CD4-positive, alpha-beta T cell treated with Interleukin-2 at 100 ng/mL for 4 hours (primary cell): Measurements from ENCODE around the gene CASS4.
"Not testable (repeated sequence)": the region's sequence is repeated elsewhere in the genome, so short reads cannot be mapped to it uniquely, and the experiment has no call there.

Source experiments
- DNase-seq: peaks from one replicate; pipeline ENCODE4 v3.0.0-alpha.2; 2020; ENCODE audit warnings: low spot score

Gene CASS4

GRCh38 chr20:56392881-56393482 lies 19.1 kb upstream of the CASS4 start:
- peak; percentile 37 for DNase-seq

GRCh38 chr20:56393653-56394052 lies 18.4 kb upstream of the CASS4 start:
- DNase-seq: no peak

DNA sequence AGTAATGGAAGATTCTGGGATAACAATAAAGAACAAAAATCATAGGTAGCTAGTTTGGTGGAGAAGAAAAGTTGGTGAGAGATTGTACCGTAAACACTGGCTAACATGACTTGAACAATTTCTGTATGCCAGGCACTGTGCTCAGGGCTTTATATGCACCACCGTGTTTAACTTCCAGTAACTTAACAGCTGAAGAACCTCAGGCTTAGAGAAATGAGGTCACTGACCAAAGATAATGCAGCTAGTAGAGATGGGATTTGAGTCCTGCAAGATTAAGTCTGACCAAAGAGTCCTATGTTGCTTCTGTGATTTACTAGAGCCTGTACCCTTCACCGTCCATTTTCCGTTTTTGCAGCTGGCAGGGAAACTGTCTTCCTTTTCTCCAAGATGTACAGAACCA lies 16.9 kb upstream of the CASS4 start:
- DNase-seq: no peak

DNA sequence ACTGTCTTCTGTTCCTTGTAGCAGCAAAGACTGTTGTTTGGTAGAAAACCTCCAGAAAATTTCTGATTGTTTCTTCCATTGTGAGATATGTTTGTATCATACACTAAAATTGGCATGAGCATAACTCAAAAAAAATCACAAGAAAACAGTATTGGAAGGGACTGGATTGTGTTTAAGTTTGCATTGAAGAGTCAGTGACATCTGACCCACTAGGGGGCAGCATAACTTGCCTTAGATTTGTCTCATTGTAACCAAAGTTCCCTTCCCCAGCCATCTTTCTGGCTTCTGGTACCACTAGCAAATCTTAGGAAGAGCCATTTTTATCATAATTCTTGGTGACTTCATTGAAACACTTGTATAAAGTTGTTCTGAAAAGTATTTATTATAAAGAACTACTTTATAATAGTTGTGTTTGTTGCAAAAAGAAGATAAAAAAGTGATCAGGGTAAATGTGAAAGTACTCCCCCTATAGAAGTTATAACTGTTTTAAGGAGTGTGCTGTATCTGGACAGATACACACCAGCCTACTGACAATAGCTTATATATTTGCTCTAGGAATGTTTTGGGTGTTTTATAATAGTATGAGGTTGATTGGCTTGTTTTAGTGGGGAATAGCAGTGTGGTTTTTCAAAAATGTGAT lies 11.9 kb upstream of the CASS4 start:
- peak; percentile 82 for DNase-seq

GRCh38 chr20:56403465-56403864 lies 8.6 kb upstream of the CASS4 start:
- DNase-seq: no peak

- not testable (repeated sequence) for DNase-seq
These were observed 6.7 kb upstream of the CASS4 start for GRCh38 chr20:56405356-56405755.

GRCh38 chr20:56406910-56407309 lies 5.2 kb upstream of the CASS4 start:
- no peak for DNase-seq

- DNase-seq: no peak
These were observed 2.5 kb upstream of the CASS4 start for GRCh38 chr20:56409521-56409920.

- DNase-seq: no peak
These were observed 2.1 kb upstream of the CASS4 start for GRCh38 chr20:56409956-56410355.

- not testable (repeated sequence) for DNase-seq
These were observed 773 bp upstream of the CASS4 start for GRCh38 chr20:56411287-56411686.

DNA sequence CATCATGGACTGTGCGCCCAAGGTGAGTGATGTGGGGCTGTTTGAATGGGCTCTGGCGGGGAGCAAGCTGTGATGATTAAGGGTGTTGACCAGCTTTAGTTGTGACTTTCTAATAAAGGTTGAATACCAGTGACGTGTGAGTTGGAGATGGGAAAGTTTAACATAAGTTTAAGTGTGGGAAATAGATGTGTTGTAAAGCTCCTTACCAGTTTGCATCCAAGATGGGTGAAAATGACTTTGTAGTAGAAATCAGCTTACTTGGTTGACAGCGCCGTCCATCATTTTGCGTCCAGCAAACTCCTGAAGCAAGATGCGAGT lies 372 bp downstream of the CASS4 start:
- DNase-seq: no peak

- DNase-seq: no peak
These were observed 889 bp downstream of the CASS4 start for GRCh38 chr20:56412949-56413348.

GRCh38 chr20:56414842-56415765 lies 3.0 kb downstream of the CASS4 start:
- peak; percentile 65 for DNase-seq

GRCh38 chr20:56417402-56417801 lies 5.3 kb downstream of the CASS4 start:
- no peak for DNase-seq

GRCh38 chr20:56417911-56418310 lies 5.9 kb downstream of the CASS4 start:
- DNase-seq: no peak

- peak; percentile 33 for DNase-seq
These were observed 6.4 kb downstream of the CASS4 start for GRCh38 chr20:56418385-56418861.

DNA sequence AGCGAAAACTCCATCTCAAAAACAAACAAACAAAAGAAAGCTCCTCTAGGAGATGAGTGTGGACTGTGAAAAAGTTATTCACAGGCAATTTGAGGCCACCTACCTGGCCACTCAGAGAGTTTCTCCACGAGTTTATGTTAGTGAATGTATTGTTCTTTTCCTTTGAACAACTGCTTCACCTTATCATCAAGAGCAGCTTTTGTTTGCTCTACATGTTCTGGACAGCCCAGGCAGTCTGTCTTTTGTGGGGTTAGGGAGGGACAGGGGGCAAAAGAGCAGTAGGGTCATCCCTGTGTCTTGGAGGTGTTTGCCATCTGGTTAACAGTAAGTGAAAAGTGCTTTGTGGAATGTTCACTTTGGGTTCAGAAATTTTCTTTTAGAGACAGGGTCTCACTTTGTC lies 8.0 kb downstream of the CASS4 start:
- DNase-seq: no peak

GRCh38 chr20:56420940-56421688 lies 9.1 kb downstream of the CASS4 start:
- DNase-seq: no peak

GRCh38 chr20:56422076-56422823 lies 10.2 kb downstream of the CASS4 start:
- DNase-seq: peak; percentile 32

DNA sequence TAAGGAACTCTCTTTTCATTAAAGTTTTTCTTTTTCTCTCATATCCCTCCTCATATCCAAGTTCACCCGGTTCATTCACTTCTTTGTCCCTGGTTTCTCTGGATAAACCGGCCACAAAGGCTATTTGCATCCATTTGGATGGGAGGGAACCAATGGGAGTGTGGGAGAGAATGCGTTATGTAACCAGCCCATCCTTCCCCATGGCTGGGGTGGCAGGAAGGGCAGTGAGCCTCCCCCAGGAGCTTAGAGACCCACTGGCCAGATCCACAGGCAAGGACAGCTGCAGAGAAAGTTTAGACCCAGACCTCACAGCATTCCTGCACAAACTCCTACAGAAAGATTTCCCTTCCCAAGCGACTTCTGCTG lies 10.7 kb downstream of the CASS4 start:
- DNase-seq: no peak

DNA sequence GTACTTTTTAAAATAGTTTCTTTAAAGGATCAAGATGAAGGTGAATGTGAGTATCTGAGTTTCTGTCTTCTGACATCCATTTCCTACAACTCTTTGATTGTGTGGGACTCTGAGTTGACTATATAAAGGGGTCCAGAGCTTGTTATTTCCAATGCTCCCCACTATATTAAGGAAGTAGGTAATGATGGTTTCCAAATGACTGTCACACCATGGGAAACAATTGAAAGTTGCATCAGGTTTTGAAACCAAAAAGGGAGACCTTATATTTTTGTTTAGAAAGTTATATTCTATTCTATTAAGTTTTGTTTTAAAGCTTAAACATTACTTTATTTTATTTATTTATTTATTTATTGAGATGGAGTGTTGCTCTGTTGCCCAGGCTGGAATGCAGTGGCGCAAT lies 11.2 kb downstream of the CASS4 start:
- no peak for DNase-seq

DNA sequence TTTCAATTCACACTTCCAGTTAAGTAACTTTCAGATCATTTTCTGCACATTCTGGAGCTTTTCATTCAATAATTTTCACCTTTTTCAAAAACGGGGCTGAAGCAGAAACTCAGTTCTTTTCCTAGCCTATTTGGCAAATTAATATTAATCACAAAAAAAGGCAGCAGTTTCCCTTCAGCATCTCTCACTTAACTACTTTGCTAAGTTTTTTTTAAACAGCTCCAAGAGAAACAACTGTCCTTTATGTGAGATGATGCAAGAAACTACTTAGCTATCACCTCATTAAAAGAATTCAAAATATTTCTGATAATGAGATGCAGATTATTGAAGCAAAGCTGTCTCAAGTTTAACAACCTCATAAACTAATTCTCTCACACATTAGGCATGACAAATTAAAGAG lies 11.8 kb downstream of the CASS4 start:
- DNase-seq: no peak
